UCSD-AML1 (cell line): ENCODE measurements around the gene KRTAP4-5.
"Not testable (repeated sequence)": the region's sequence is repeated elsewhere in the genome, so short reads cannot be mapped to it uniquely, and the experiment has no call there.

Source experiments
- DNase-seq: peaks from one replicate; lab custom pipeline; 2025; ENCODE audit not compliant: unreplicated experiment; lab: John Stamatoyannopoulos, UW

KRTAP4-5 gene

GRCh38 chr17:41147531-41148204 is 2.0 kb downstream of the KRTAP4-5 start:
- DNase-seq = no peak

GRCh38 chr17:41145261-41145660 is 4.4 kb downstream of the KRTAP4-5 start:
- DNase-seq = no peak

- DNase-seq = no peak
Measured at GRCh38 chr17:41144846-41145245, 4.8 kb downstream of the KRTAP4-5 start.

GRCh38 chr17:41141361-41141760 is 8.3 kb downstream of the KRTAP4-5 start:
- no peak for DNase-seq

GRCh38 chr17:41140360-41141131 is 9.1 kb downstream of the KRTAP4-5 start, which contains the start of gene KRTAP4-6:
TSS of gene KRTAP4-6 (minus strand) at chr17:41140544. CDS start at chr17:41140487, 57 bp downstream.
- no peak for DNase-seq

GRCh38 chr17:41139865-41140264 is 9.8 kb downstream of the KRTAP4-5 start:
- DNase-seq = not testable (repeated sequence)

- no peak for DNase-seq
Measured at GRCh38 chr17:41133880-41134735, 15.5 kb downstream of the KRTAP4-5 start.

- DNase-seq = no peak
Measured at GRCh38 chr17:41131979-41132378, 17.6 kb downstream of the KRTAP4-5 start.

- no peak for DNase-seq
Measured at GRCh38 chr17:41127371-41127770, 22.3 kb downstream of the KRTAP4-5 start.

GRCh38 chr17:41126412-41126811 is 23.2 kb downstream of the KRTAP4-5 start:
- no peak for DNase-seq

GRCh38 chr17:41125064-41125463 is 24.6 kb downstream of the KRTAP4-5 start:
- DNase-seq = no peak

GRCh38 chr17:41123991-41124371 is 25.6 kb downstream of the KRTAP4-5 start, which contains the start of gene KRTAP4-12:
TSS of gene KRTAP4-12 (minus strand) at chr17:41124182. CDS start at chr17:41124122, 60 bp downstream.
- not testable (repeated sequence) for DNase-seq

- DNase-seq = not testable (repeated sequence)
Measured at GRCh38 chr17:41123292-41123990, 26.2 kb downstream of the KRTAP4-5 start.

- DNase-seq = no peak
Measured at GRCh38 chr17:41121742-41122141, 27.9 kb downstream of the KRTAP4-5 start.

- not testable (repeated sequence) for DNase-seq
Measured at GRCh38 chr17:41119696-41120690, 29.6 kb downstream of the KRTAP4-5 start.

- no peak for DNase-seq
Measured at GRCh38 chr17:41118721-41119120, 30.9 kb downstream of the KRTAP4-5 start.

- not testable (repeated sequence) for DNase-seq
Measured at GRCh38 chr17:41117846-41118386, 31.7 kb downstream of the KRTAP4-5 start, which contains the start of gene KRTAP4-11. TSS of gene KRTAP4-11 (minus strand) at chr17:41118373. CDS start at chr17:41118315, 58 bp downstream.

- no peak for DNase-seq
Measured at GRCh38 chr17:41116297-41116696, 33.3 kb downstream of the KRTAP4-5 start.
